ENCODE measurements around the gene SLC6A18. TPM values are rescaled to one million over a fixed set of nuclear protein-coding genes. Genes with fewer than 3 reads are reported as not detected.

The SLC6A18 gene
- total RNA-seq, 1 experiment from 2014 or later, result not detected

- H3K27ac ChIP-seq, result no peak overlapping the region
- no peaks in the 10 kb centered on the region for H3K4me1 ChIP-seq (replicated peaks)
- H3K36me3 ChIP-seq, result no peaks in the 10 kb centered on the region
- H3K4me3 ChIP-seq, result no peak overlapping the region
- DNase-seq (ENCODE audit: low read depth in 1 of 2, low spot score in 2 of 2), result no peak
- peaks cover 32% of the 10 kb centered on the region for H3K27me3 ChIP-seq (replicated peaks)
- peaks cover 4% of the 10 kb centered on the region for H3K9me3 ChIP-seq (replicated peaks)
Measured at GRCh38 chr5:1211701-1212100, 13.5 kb upstream of the SLC6A18 start.

- H3K4me3 ChIP-seq, result no peak overlapping the region
- H3K36me3 ChIP-seq, result no peaks in the 10 kb centered on the region
- H3K4me1 ChIP-seq (replicated peaks), result no peaks in the 10 kb centered on the region
- DNase-seq (ENCODE audit: low read depth in 1 of 2, low spot score in 2 of 2), result no peak
- peaks cover 4% of the 10 kb centered on the region for H3K9me3 ChIP-seq (replicated peaks)
- H3K27ac ChIP-seq, result no peak overlapping the region
- H3K27me3 ChIP-seq (replicated peaks), result peaks cover 32% of the 10 kb centered on the region
Measured at GRCh38 chr5:1212271-1212670, 12.9 kb upstream of the SLC6A18 start.

GRCh38 chr5:1212881-1213280 lies 12.3 kb upstream of the SLC6A18 start:
- Histone ChIP-seq H3K4me1 (replicated peaks) (no peaks in the 10 kb centered on the region), H3K27me3 (replicated peaks) (peaks cover 31% of the 10 kb centered on the region), H3K36me3 (no peaks in the 10 kb centered on the region), H3K9me3 (replicated peaks) (peaks cover 4% of the 10 kb centered on the region), H3K27ac (no peak overlapping the region), H3K4me3 (no peak overlapping the region)
- DNase-seq (ENCODE audit: low read depth in 1 of 2, low spot score in 2 of 2), result no peak

- H3K27me3 ChIP-seq (replicated peaks), result peaks cover 30% of the 10 kb centered on the region
Measured at GRCh38 chr5:1213508-1214162, 11.5 kb upstream of the SLC6A18 start.

GRCh38 chr5:1214163-1214935 lies 10.8 kb upstream of the SLC6A18 start:
- peaks cover 10% of the 10 kb centered on the region for H3K9me3 ChIP-seq (replicated peaks)

More at GRCh38 chr5:1213508-1214162, 11.5 kb upstream of the SLC6A18 start:
- H3K36me3 ChIP-seq, result no peaks in the 10 kb centered on the region
- H3K4me1 ChIP-seq (replicated peaks), result no peaks in the 10 kb centered on the region
- H3K4me3 ChIP-seq, result no peak overlapping the region
- H3K9me3 ChIP-seq (replicated peaks), result peaks cover 10% of the 10 kb centered on the region
- H3K27ac ChIP-seq, result no peak overlapping the region
- DNase-seq (ENCODE audit: low read depth in 1 of 2, low spot score in 2 of 2), result no peak

GRCh38 chr5:1214936-1215220 lies 10.3 kb upstream of the SLC6A18 start:
- no peaks in the 10 kb centered on the region for H3K4me1 ChIP-seq (replicated peaks)
- no peak for DNase-seq (ENCODE audit: low read depth in 1 of 2, low spot score in 2 of 2)
- no peaks in the 10 kb centered on the region for H3K36me3 ChIP-seq
- no peak overlapping the region for H3K4me3 ChIP-seq
- H3K27me3 ChIP-seq (replicated peaks), result peaks cover 28% of the 10 kb centered on the region
- H3K9me3 ChIP-seq (replicated peaks), result peaks cover 10% of the 10 kb centered on the region
- no peak overlapping the region for H3K27ac ChIP-seq

More at GRCh38 chr5:1214163-1214935, 10.8 kb upstream of the SLC6A18 start:
- Histone ChIP-seq H3K27me3 (replicated peaks) (peaks cover 27% of the 10 kb centered on the region), H3K36me3 (no peaks in the 10 kb centered on the region), H3K27ac (no peak overlapping the region), H3K4me3 (no peak overlapping the region), H3K4me1 (replicated peaks) (no peaks in the 10 kb centered on the region)
- no peak for DNase-seq (ENCODE audit: low read depth in 1 of 2, low spot score in 2 of 2)

- Histone ChIP-seq H3K4me3 (no peak overlapping the region), H3K27me3 (replicated peaks) (peaks cover 32% of the 10 kb centered on the region), H3K4me1 (replicated peaks) (no peaks in the 10 kb centered on the region), H3K9me3 (replicated peaks) (peaks cover 10% of the 10 kb centered on the region), H3K27ac (no peak overlapping the region), H3K36me3 (no peaks in the 10 kb centered on the region)
- DNase-seq (ENCODE audit: low read depth in 1 of 2, low spot score in 2 of 2), result no peak
Measured at GRCh38 chr5:1215320-1216096, 9.7 kb upstream of the SLC6A18 start.

GRCh38 chr5:1216211-1216917 lies 8.8 kb upstream of the SLC6A18 start:
- Histone ChIP-seq H3K36me3 (no peaks in the 10 kb centered on the region), H3K27ac (no peak overlapping the region), H3K9me3 (replicated peaks) (peaks cover 10% of the 10 kb centered on the region), H3K4me3 (no peak overlapping the region), H3K4me1 (replicated peaks) (no peaks in the 10 kb centered on the region), H3K27me3 (replicated peaks) (peaks cover 39% of the 10 kb centered on the region)
- no peak for DNase-seq (ENCODE audit: low read depth in 1 of 2, low spot score in 2 of 2)

GRCh38 chr5:1216918-1217295 lies 8.3 kb upstream of the SLC6A18 start:
- Histone ChIP-seq H3K27me3 (replicated peaks) (peaks cover 41% of the 10 kb centered on the region), H3K27ac (no peak overlapping the region), H3K36me3 (no peaks in the 10 kb centered on the region), H3K4me3 (no peak overlapping the region), H3K9me3 (replicated peaks) (peaks cover 11% of the 10 kb centered on the region), H3K4me1 (replicated peaks) (no peaks in the 10 kb centered on the region)
- DNase-seq (ENCODE audit: low read depth in 1 of 2, low spot score in 2 of 2), result no peak

GRCh38 chr5:1217596-1218206 lies 7.5 kb upstream of the SLC6A18 start:
- peaks cover 17% of the 10 kb centered on the region for H3K9me3 ChIP-seq (replicated peaks)
- H3K36me3 ChIP-seq, result no peaks in the 10 kb centered on the region
- H3K4me1 ChIP-seq (replicated peaks), result 0 out of 2 replicates have a peak, but pooled peaks cover 4% of the 10 kb centered on the region
- DNase-seq (ENCODE audit: low read depth in 1 of 2, low spot score in 2 of 2), result no peak
- H3K4me3 ChIP-seq, result no peak overlapping the region
- peaks cover 49% of the 10 kb centered on the region for H3K27me3 ChIP-seq (replicated peaks)
- no peak overlapping the region for H3K27ac ChIP-seq

- Histone ChIP-seq H3K36me3 (no peaks in the 10 kb centered on the region), H3K4me1 (replicated peaks) (0 out of 2 replicates have a peak, but pooled peaks cover 4% of the 10 kb centered on the region), H3K9me3 (replicated peaks) (peaks cover 17% of the 10 kb centered on the region), H3K27ac (no peak overlapping the region), H3K27me3 (replicated peaks) (peaks cover 55% of the 10 kb centered on the region), H3K4me3 (no peak overlapping the region)
- DNase-seq (ENCODE audit: low read depth in 1 of 2, low spot score in 2 of 2), result no peak
Measured at GRCh38 chr5:1218351-1219080, 6.7 kb upstream of the SLC6A18 start.

- Histone ChIP-seq H3K9me3 (replicated peaks) (peaks cover 17% of the 10 kb centered on the region), H3K4me1 (replicated peaks) (0 out of 2 replicates have a peak, but pooled peaks cover 4% of the 10 kb centered on the region), H3K27ac (no peak overlapping the region), H3K27me3 (replicated peaks) (peaks cover 61% of the 10 kb centered on the region), H3K36me3 (no peaks in the 10 kb centered on the region), H3K4me3 (no peak overlapping the region)
- DNase-seq (ENCODE audit: low read depth in 1 of 2, low spot score in 2 of 2), result no peak
Measured at GRCh38 chr5:1219098-1219767, 5.9 kb upstream of the SLC6A18 start.
